Smooth muscle cell (in vitro differentiated cells): ENCODE results near the gene SLC39A13. TPM values are rescaled to one million over a fixed set of nuclear protein-coding genes. Genes with fewer than 3 reads are reported as not detected.

Experiments used
- DNase-seq: peaks from one replicate; lab custom pipeline; 2025; ENCODE audit not compliant: unreplicated experiment; lab: John Stamatoyannopoulos, UW
- H2AFZ ChIP-seq: fragments of 200-600 bp; sonication (generic); 2 replicates; pipeline ENCODE4 v1.6.0; 2016; ENCODE audit warnings: antibody characterized with exemption, low read depth, mild to moderate bottlenecking
- H3F3A ChIP-seq: fragments of 200-600 bp; sonication (generic); 2 replicates; pipeline ENCODE4 v1.6.0; 2017; ENCODE audit warnings: antibody characterized with exemption, low read depth
- H3K27ac ChIP-seq: fragments of 200-600 bp; sonication (generic); 2 replicates; pipeline ENCODE4 v1.5.1; 2016; ENCODE audit warnings: low read depth, mild to moderate bottlenecking
- H3K27me3 ChIP-seq: fragments of 200-600 bp; sonication (generic); 2 replicates; pipeline ENCODE4 v1.6.1; 2016; ENCODE audit warnings: low read depth, mild to moderate bottlenecking
- H3K36me3 ChIP-seq: fragments of 200-600 bp; sonication (generic); 2 replicates; pipeline ENCODE4 v1.5.1; 2016; ENCODE audit warnings: low read depth
- H3K4me1 ChIP-seq: fragments of 200-600 bp; sonication (generic); 2 replicates; pipeline ENCODE4 v1.5.1; 2016; ENCODE audit warnings: low read depth
- H3K4me2 ChIP-seq: fragments of 200-600 bp; sonication (generic); 2 replicates; pipeline ENCODE4 v1.6.0; 2016; ENCODE audit warnings: mild to moderate bottlenecking
- H3K4me3 ChIP-seq: fragments of 200-600 bp; sonication (generic); 2 replicates; pipeline ENCODE4 v1.5.1; 2016; ENCODE audit warnings: mild to moderate bottlenecking
- H3K79me2 ChIP-seq: fragments of 200-600 bp; sonication (generic); 2 replicates; pipeline ENCODE4 v1.6.0; 2016; ENCODE audit warnings: low read depth, mild to moderate bottlenecking
- H3K9ac ChIP-seq: fragments of 200-600 bp; sonication (generic); 2 replicates; pipeline ENCODE4 v1.6.0; 2016; ENCODE audit warnings: low read depth
- H3K9me3 ChIP-seq: fragments of 200-600 bp; sonication (generic); replicated peaks from 2 replicates; pipeline ENCODE4 v1.5.1; 2016; ENCODE audit warnings: low read depth
- H4K20me1 ChIP-seq: fragments of 200-600 bp; sonication (generic); 2 replicates; pipeline ENCODE4 v1.6.0; 2016; ENCODE audit warnings: low read depth
- WGBS: methylation state at CpG from one replicate; pipeline ENCODE4 v1.1.7; 2016; ENCODE audit warnings: low lambda C conversion rate; 5-methylcytosine and 5-hydroxymethylcytosine counted together
- polyA plus RNA-seq: library from polyadenylated mRNA; unstranded; fragments of >200 nt; fragmentation: Nextera tagmentation; extraction: Ambion mirVana; gene quantifications from 2 replicates; pipeline ENCODE4 v1.2.1, GENCODE V29; 2016
- total RNA-seq: library from RNA; depleted of rRNA; stranded (reverse); fragments of >200 nt; gene quantifications from 2 replicates; pipeline ENCODE4 v1.2.3, GENCODE V29; 2014
- TF ChIP-seq, protein P1 (sequence below): fragments of 200-600 bp; sonication (generic); IDR thresholded peaks from 2 replicates; pipeline ENCODE4 v1.5.1; 2017; ENCODE audit warnings: borderline replicate concordance, mild to moderate bottlenecking, antibody characterized with exemption; ENCODE audit not compliant: insufficient read depth, poor library complexity, severe bottlenecking

The SLC39A13 gene
- total and polyA plus RNA-seq, 2 experiments from 2014 or later = 56.9 to 143 TPM

DNA sequence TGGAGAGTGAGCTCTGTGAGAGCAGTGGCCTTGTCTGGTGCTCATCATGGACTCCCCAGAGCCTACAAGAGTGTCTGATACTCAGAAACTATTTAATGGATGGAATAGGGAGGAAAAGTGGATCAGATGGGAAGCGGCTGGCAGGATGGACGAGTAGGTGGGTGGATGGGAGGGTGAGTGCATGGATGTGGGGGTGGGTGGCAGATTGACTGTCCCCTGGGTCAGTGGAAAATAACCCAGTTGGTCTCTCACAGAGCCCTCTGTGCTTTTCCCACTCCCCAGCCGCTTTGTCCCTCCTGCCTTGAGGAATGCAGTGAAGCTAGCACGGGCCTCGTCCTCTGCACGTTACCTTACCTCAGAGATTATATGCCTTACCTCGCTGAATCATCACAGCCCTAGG is 36.0 kb upstream of the SLC39A13 start:
- 71% methylated on average over 7 of the region's 7 CpGs for WGBS
- no peak overlapping the region for H3K4me3 ChIP-seq
- no peak overlapping the region for H2AFZ ChIP-seq
- no peak overlapping the region for H3K4me2 ChIP-seq
- TF ChIP-seq, protein P1, sequence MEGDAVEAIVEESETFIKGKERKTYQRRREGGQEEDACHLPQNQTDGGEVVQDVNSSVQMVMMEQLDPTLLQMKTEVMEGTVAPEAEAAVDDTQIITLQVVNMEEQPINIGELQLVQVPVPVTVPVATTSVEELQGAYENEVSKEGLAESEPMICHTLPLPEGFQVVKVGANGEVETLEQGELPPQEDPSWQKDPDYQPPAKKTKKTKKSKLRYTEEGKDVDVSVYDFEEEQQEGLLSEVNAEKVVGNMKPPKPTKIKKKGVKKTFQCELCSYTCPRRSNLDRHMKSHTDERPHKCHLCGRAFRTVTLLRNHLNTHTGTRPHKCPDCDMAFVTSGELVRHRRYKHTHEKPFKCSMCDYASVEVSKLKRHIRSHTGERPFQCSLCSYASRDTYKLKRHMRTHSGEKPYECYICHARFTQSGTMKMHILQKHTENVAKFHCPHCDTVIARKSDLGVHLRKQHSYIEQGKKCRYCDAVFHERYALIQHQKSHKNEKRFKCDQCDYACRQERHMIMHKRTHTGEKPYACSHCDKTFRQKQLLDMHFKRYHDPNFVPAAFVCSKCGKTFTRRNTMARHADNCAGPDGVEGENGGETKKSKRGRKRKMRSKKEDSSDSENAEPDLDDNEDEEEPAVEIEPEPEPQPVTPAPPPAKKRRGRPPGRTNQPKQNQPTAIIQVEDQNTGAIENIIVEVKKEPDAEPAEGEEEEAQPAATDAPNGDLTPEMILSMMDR = no peak
- H3K9me3 ChIP-seq = no peaks in the 10 kb centered on the region
- no peaks in the 10 kb centered on the region for H3K79me2 ChIP-seq
- H4K20me1 ChIP-seq = no peaks in the 10 kb centered on the region
- H3K27me3 ChIP-seq = no peaks in the 10 kb centered on the region
- no peak overlapping the region for H3K9ac ChIP-seq
- H3K4me1 ChIP-seq = no peaks in the 10 kb centered on the region
- H3K36me3 ChIP-seq = no peaks in the 10 kb centered on the region
- H3K27ac ChIP-seq = no peak overlapping the region
- H3F3A ChIP-seq = no peaks in the 10 kb centered on the region
- no peak for DNase-seq

DNA sequence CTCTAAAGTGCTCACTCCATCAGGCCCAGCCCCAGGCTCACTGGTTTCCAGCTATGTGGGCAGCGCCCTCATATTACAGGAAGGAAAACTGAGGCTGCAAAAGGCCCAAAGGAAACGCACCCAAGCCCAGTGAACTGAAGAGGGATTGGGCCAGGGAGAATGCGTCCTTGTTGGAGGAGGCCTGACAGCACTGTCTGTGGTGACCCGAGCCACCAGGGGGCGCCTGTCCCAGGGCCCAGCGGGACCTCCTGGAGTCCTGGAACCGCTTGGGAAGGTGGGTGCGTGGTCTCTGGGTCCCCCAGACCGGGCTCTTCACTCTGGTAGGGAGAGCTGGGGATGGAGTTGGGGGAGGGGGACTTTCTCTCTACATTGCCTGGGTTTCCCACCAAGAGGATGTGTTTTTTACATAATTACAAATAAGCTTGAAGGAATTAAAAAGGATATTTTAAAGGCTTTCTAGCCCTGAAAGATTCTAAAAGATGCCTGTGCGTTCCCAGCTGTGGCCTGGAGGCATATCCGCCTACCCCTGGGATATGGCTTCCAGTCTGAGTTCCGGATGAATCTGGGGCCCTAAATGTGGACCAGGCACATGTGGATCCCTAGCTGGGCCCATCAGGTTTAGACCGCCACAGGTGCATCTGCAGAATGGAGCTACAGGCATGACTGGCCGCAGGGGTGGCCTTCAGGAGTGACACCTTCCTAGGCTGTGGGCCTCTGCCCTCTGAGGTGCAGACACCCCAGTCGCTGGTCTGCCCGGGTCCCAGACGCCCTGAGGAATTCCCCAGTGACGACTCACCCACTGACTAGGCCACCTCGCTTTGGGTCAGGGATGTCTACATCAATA is 34.3 kb upstream of the SLC39A13 start:
- no peak overlapping the region for H3K4me3 ChIP-seq
- H3K79me2 ChIP-seq = no peaks in the 10 kb centered on the region
- H3K27ac ChIP-seq = no peak overlapping the region
- H3F3A ChIP-seq = no peaks in the 10 kb centered on the region
- no peak overlapping the region for H2AFZ ChIP-seq
- H3K9me3 ChIP-seq = no peaks in the 10 kb centered on the region
- H3K27me3 ChIP-seq = no peaks in the 10 kb centered on the region
- no peaks in the 10 kb centered on the region for H4K20me1 ChIP-seq
- no peak overlapping the region for H3K9ac ChIP-seq
- H3K4me2 ChIP-seq = no peak overlapping the region
- WGBS = 41% methylated on average over 19 of the region's 19 CpGs
- no peaks in the 10 kb centered on the region for H3K36me3 ChIP-seq
- peak; percentile 56 for DNase-seq
- TF ChIP-seq, protein P1 = peak; percentile 96
- no peaks in the 10 kb centered on the region for H3K4me1 ChIP-seq

DNA sequence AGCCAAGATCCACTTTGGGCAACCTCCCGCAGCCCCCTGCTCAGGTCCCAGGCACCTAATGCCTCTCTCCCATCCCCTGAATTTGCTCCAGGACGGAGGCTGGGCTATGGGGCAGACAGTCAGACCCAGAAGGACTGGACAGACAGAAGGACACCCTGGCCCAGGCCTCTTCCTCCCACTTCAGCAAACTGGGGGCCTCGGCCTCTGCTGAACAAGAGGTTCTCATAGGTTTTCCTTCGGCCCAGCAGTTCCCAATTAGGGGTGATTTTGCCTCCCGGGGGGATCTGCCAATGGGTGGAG is 33.7 kb upstream of the SLC39A13 start:
- TF ChIP-seq, protein P1 = no peak
- Histone ChIP-seq H3K4me1 (no peaks in the 10 kb centered on the region), H3K4me3 (no peak overlapping the region), H3K79me2 (no peaks in the 10 kb centered on the region), H3F3A (no peaks in the 10 kb centered on the region), H3K27me3 (no peaks in the 10 kb centered on the region), H3K36me3 (no peaks in the 10 kb centered on the region), H4K20me1 (no peaks in the 10 kb centered on the region), H3K4me2 (no peak overlapping the region), H3K27ac (no peak overlapping the region), H3K9ac (no peak overlapping the region), H2AFZ (no peak overlapping the region), H3K9me3 (no peaks in the 10 kb centered on the region)
- no peak for DNase-seq
- WGBS = 88% methylated on average over 5 of the region's 5 CpGs

DNA sequence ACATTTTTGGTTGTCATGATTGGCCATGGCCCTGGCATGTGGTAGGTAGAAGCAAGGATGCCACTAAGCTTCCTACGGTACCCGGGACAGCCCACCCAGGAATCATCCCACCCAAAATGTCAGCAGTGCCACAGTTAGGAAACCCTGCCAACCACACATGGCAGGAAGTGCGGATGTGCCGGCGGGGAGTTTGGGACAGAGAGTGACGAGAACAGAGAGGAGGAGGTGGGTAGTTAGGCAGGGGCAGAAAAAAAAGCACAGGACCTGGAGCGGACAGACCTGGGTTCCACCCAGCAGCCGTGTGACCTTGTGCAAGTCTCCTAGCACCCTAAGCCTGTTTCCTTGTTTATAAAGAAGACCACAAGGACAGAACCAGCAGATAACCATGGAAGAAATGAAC is 33.4 kb upstream of the SLC39A13 start:
- Histone ChIP-seq H3K27ac (no peak overlapping the region), H2AFZ (no peak overlapping the region), H3K4me2 (no peak overlapping the region), H3K9me3 (no peaks in the 10 kb centered on the region), H3K9ac (no peak overlapping the region), H3K27me3 (no peaks in the 10 kb centered on the region), H3K4me1 (no peaks in the 10 kb centered on the region), H3F3A (no peaks in the 10 kb centered on the region), H3K4me3 (no peak overlapping the region), H3K36me3 (no peaks in the 10 kb centered on the region), H3K79me2 (no peaks in the 10 kb centered on the region), H4K20me1 (no peaks in the 10 kb centered on the region)
- 94% methylated on average over 8 of the region's 8 CpGs for WGBS
- TF ChIP-seq, protein P1 = no peak
- no peak for DNase-seq
